ENCODE measurements around the gene CHST11.

CHST11 gene

DNA sequence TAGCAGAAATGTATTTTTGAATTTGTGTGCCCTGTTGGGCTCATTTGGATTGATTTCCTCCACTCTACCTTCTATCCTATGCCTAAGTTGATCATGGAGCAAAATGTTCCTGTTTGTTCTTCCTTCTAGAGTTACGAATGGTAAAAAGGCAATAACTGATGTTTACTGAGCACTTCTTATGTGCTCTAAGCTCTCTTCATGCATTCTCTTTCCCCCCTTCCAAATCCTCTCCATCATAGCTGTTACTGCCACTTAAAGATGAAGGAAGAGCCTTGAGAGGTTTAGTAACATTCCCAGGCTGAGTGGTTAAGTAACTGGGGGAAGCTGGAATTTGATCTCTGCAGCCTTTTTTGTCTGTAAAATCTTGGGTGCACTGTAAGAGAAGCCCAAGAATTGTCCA lies 60.1 kb downstream of the CHST11 start:
- no peak overlapping the region for H3K4me3 ChIP-seq (ENCODE audit: low read length)
- no peak for DNase-seq (ENCODE audit: low read depth)
- TF ChIP-seq, protein P1, sequence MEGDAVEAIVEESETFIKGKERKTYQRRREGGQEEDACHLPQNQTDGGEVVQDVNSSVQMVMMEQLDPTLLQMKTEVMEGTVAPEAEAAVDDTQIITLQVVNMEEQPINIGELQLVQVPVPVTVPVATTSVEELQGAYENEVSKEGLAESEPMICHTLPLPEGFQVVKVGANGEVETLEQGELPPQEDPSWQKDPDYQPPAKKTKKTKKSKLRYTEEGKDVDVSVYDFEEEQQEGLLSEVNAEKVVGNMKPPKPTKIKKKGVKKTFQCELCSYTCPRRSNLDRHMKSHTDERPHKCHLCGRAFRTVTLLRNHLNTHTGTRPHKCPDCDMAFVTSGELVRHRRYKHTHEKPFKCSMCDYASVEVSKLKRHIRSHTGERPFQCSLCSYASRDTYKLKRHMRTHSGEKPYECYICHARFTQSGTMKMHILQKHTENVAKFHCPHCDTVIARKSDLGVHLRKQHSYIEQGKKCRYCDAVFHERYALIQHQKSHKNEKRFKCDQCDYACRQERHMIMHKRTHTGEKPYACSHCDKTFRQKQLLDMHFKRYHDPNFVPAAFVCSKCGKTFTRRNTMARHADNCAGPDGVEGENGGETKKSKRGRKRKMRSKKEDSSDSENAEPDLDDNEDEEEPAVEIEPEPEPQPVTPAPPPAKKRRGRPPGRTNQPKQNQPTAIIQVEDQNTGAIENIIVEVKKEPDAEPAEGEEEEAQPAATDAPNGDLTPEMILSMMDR (conservative IDR thresholded peaks at IDR 0.05; ENCODE audit: low read length): no peak

DNA sequence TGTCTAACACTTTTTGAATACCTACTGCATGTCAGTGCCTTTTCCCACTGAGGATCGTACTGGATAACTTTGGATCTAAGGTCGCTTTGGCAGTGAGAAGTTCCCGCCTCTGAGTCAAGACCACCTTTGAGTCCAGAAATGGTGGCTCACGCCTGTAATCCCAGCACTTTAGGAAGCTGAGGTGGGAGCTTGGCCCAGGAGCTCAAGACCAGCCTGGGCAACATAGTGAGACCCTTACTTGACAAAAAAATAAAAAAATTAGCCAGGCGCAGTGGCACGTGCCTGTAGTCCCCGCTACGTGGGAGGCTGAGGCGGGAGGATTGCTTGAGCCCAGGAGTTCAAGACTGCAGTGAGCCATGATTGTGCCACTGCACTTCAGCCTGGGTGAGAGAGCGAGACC lies 61.1 kb downstream of the CHST11 start:
- TF ChIP-seq, protein P1 (conservative IDR thresholded peaks at IDR 0.05; ENCODE audit: low read length): no peak
- DNase-seq (ENCODE audit: low read depth): no peak
- no peak overlapping the region for H3K4me3 ChIP-seq (ENCODE audit: low read length)

DNA sequence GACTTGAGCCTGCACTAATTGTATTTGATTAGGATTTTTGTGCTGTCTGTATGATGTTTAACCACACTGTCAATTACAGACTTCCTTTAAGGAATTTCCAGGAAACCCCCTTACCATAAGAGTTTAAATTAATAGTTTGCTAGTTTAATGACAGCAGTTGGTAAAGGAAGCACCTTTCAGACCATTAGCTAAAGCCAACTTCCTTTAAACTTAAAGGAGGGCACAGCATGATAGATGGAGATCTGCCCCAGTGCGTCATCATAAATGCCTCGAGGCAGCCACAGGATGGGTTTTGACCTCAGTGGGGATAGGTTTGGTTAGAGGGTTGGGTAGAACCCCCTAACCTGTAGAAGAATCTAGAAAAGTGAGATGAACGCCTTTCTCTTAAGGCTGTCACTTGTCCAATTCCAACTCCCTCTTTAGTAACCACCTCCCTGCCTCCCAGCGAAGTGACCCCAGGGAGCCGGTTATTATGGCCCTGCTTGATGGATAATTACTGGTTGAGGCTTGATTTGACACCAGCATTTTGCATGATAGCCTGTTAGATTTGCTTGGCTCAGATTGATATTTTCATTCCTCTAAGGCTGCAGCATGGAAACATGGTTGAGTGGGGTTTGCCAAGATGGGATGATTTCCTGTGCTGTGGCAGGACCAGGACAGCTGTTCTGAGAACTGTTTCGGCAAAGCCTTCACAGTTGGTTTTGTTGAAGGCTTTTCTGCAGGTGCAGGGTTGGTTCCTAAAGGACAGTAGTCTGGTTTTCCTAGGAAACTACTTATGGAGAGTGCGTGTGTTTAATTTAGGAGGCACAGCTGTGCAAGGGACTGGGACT lies 62.7 kb downstream of the CHST11 start:
- no peak overlapping the region for H3K4me3 ChIP-seq (ENCODE audit: low read length)
- TF ChIP-seq, protein P1 (conservative IDR thresholded peaks at IDR 0.05; ENCODE audit: low read length): no peak
- peak; percentile 29 for DNase-seq (ENCODE audit: low read depth)

DNA sequence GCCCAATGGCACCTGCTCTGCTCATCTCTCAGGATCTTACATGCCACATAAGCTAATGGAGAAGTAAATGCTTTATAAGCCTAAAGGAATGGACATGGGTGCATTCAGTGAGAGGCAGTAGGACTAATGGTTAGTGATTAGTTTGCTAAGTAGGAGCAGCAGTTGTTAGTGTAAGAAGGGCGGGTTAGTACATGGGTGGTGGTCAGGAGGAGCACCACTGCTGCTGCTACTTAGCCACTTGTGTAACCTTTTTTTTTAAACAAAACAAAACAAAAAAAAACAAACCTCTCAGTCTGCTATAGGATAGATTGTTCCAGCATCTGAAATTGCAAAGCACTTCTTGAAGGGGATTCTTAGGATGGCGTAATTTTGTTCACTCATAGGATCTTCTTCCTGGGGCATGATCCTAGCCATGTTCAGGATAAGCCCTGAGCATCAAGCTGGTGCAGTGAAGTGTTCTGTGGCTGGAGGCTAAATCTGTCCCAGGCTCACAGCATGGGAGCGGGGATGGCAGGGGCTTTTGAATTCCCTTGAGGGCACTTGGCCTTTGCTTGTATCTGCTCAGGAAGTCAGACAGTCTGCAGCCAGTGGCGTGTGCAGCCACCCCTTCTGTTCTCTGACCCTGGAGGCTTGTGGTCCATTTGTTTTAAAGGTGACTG lies 63.6 kb downstream of the CHST11 start:
- no peak overlapping the region for H3K4me3 ChIP-seq (ENCODE audit: low read length)
- TF ChIP-seq, protein P1 (conservative IDR thresholded peaks at IDR 0.05; ENCODE audit: low read length): no peak
- no peak for DNase-seq (ENCODE audit: low read depth)

DNA sequence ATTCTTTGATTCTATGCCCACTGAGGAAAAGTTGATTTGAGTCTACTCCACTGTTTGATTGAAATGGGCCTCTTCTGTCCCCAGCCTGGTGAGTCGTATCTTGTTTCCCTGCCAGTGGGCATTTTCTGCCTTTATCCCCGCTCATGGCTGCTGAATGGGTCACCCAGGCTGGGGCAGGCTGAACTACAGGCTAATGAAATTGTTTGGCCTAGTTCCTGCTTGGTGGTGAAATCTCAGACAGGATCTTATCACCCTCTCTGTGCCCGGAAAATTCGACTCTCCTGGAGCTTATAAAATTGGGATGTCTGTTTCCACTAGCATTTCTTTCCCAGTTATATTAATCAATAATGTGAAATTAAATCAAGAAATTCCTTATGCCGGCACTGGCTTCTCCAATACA lies 65.0 kb downstream of the CHST11 start:
- peak; percentile 56 for DNase-seq (ENCODE audit: low read depth)
- H3K4me3 ChIP-seq (ENCODE audit: low read length): no peak overlapping the region
- TF ChIP-seq, protein P1 (conservative IDR thresholded peaks at IDR 0.05; ENCODE audit: low read length): no peak

DNA sequence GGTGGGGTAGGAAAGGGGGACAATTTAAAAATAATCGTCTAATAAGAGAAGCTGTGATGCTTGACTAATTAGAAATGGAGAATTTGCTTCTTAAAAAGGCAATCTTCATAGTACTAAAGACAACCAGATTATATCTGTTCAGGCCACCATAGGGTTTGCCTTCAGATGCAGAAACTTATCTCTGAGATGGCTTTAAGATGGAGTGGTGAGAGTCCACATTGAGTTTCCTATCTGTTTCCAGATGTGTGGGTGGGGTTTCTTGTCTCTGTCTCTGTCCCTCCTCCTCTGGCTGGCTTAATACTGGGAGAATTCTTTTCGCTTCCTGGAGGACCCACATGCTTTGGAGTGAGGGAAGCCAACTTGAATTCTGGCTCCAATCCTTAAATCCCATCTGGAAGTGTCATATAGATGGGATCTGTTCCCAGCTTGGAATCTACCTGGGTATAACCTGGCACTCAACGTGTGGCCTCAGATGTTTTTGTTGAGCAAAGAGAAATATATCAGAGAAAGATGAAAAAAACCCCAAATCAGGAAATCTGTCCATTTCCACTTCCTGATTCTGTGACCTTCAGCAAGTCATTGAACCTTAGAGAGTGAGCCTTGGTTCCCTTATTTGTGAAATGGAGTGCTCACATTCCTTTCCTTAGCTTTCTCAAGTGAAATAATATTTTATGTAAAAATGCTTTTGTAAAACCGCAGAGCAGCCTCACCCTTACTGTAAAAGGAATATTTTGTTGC lies 66.4 kb downstream of the CHST11 start:
- peak; percentile 70 for DNase-seq (ENCODE audit: low read depth)
- no peak overlapping the region for H3K4me3 ChIP-seq (ENCODE audit: low read length)
- TF ChIP-seq, protein P1 (conservative IDR thresholded peaks at IDR 0.05; ENCODE audit: low read length): no peak

Data from AG10803 (cell line).